ENCODE measurements around the gene ZKSCAN8. TPM values are rescaled to one million over a fixed set of nuclear protein-coding genes. Genes with fewer than 3 reads are reported as not detected.

The ZKSCAN8 gene
- total RNA-seq, 4 donors from 2014 or later: 5.6 to 26.4 (median 15.5) TPM

GRCh38 chr6:28167926-28168325 is 26.2 kb downstream of the ZKSCAN8 start:
- Histone ChIP-seq H3K27me3 (no peaks in the 10 kb centered on the region), H3K36me3 (no peaks in the 10 kb centered on the region), H3K27ac (no peak overlapping the region), H3K4me3 (no peak overlapping the region), H3K9me3 (no peaks in the 10 kb centered on the region), H3K4me1 (no peaks in the 10 kb centered on the region)
- no peak for TF ChIP-seq POLR2A (IDR thresholded peaks at IDR 0.05)
- no peak for DNase-seq

- Histone ChIP-seq H3K27me3 (no peaks in the 10 kb centered on the region), H3K4me3 (no peak overlapping the region)
Observed at GRCh38 chr6:28171271-28171670, 29.6 kb downstream of the ZKSCAN8 start.

GRCh38 chr6:28172006-28172405 is 30.3 kb downstream of the ZKSCAN8 start:
- H3K4me1 ChIP-seq: no peaks in the 10 kb centered on the region
- TF ChIP-seq CTCF (IDR thresholded peaks at IDR 0.05) (no peak), POLR2A (IDR thresholded peaks at IDR 0.05) (no peak)
- H3K9me3 ChIP-seq: no peaks in the 10 kb centered on the region
- DNase-seq: no peak
- no peaks in the 10 kb centered on the region for H3K27me3 ChIP-seq
- H3K36me3 ChIP-seq: no peaks in the 10 kb centered on the region
- H3K27ac ChIP-seq: no peak overlapping the region
- H3K4me3 ChIP-seq: no peak overlapping the region

More at GRCh38 chr6:28171271-28171670, 29.6 kb downstream of the ZKSCAN8 start:
- H3K36me3 ChIP-seq: no peaks in the 10 kb centered on the region
- no peak overlapping the region for H3K27ac ChIP-seq
- no peaks in the 10 kb centered on the region for H3K4me1 ChIP-seq
- no peak for DNase-seq
- TF ChIP-seq CTCF (IDR thresholded peaks at IDR 0.05): no peak
- H3K9me3 ChIP-seq: no peaks in the 10 kb centered on the region

GRCh38 chr6:28176373-28176772 is 34.7 kb downstream of the ZKSCAN8 start:
- Histone ChIP-seq H3K4me1 (no peaks in the 10 kb centered on the region), H3K4me3 (no peak overlapping the region), H3K27me3 (no peaks in the 10 kb centered on the region), H3K9me3 (no peaks in the 10 kb centered on the region), H3K36me3 (no peaks in the 10 kb centered on the region), H3K27ac (no peak overlapping the region)
- TF ChIP-seq CTCF (IDR thresholded peaks at IDR 0.05): no peak
- no peak for TF ChIP-seq POLR2A (IDR thresholded peaks at IDR 0.05)
- no peak for DNase-seq

GRCh38 chr6:28182255-28182654 is 40.6 kb downstream of the ZKSCAN8 start:
- TF ChIP-seq POLR2A (IDR thresholded peaks at IDR 0.05) (no peak), CTCF (IDR thresholded peaks at IDR 0.05) (no peak)
- H3K36me3 ChIP-seq: no peaks in the 10 kb centered on the region
- H3K4me3 ChIP-seq: no peak overlapping the region
- no peak for DNase-seq
- H3K27me3 ChIP-seq: no peaks in the 10 kb centered on the region
- no peaks in the 10 kb centered on the region for H3K4me1 ChIP-seq
- H3K27ac ChIP-seq: no peak overlapping the region
- peaks cover 0 to 5% (median 0%) of the 10 kb centered on the region in 4 donors for H3K9me3 ChIP-seq

GRCh38 chr6:28188111-28188979 is 46.7 kb downstream of the ZKSCAN8 start:
- Histone ChIP-seq H3K4me1 (no peaks in the 10 kb centered on the region), H3K27ac (no peak overlapping the region), H3K4me3 (no peak overlapping the region), H3K36me3 (no peaks in the 10 kb centered on the region), H3K9me3 (peaks cover 0 to 32% (median 6%) of the 10 kb centered on the region in 4 donors), H3K27me3 (no peaks in the 10 kb centered on the region)
- no peak for DNase-seq
- TF ChIP-seq POLR2A (IDR thresholded peaks at IDR 0.05): no peak
- TF ChIP-seq CTCF (IDR thresholded peaks at IDR 0.05): no peak
